Liver (tissue), 9 donors: Measurements from ENCODE around the gene DPF3. TPM values are rescaled to one million over a fixed set of nuclear protein-coding genes. Genes with fewer than 3 reads are reported as not detected.

ENCODE experiments used
- DNase-seq: peaks from one replicate; pipeline ENCODE4 v3.0.0-alpha.2; 2017; ENCODE audit warnings: low spot score
- H3K27ac ChIP-seq, 2 donors: one replicate each; pipeline ENCODE4 v1.7.0; 2013; ENCODE audit warnings: inconsistent platforms in 2 of 2, low read length in 2 of 2, control low read depth in 1 of 2, low read depth in 1 of 2, mild to moderate bottlenecking in 1 of 2
- H3K27me3 ChIP-seq, 4 donors: one replicate each; pipeline versions ENCODE4 v1.6.1 to v1.7.0; 2013; ENCODE audit warnings: low read length in 3 of 4, inconsistent platforms in 1 of 4, mild to moderate bottlenecking in 1 of 4, moderate library complexity in 1 of 4; ENCODE audit not compliant: control insufficient read depth in 4 of 4, insufficient read depth in 4 of 4
- H3K36me3 ChIP-seq, 4 donors: one replicate each; pipeline versions ENCODE4 v1.6.1 to v1.7.0; 2013; ENCODE audit warnings: low read length in 3 of 4, mild to moderate bottlenecking in 3 of 4, low read depth in 1 of 4, moderate library complexity in 1 of 4; ENCODE audit not compliant: control insufficient read depth in 4 of 4, insufficient read depth in 3 of 4
- H3K4me1 ChIP-seq, 4 donors: one replicate each; pipeline versions ENCODE4 v1.6.1 to v1.7.0; 2013; ENCODE audit warnings: low read length in 3 of 4, mild to moderate bottlenecking in 3 of 4, moderate library complexity in 1 of 4; ENCODE audit not compliant: control insufficient read depth in 4 of 4, insufficient read depth in 4 of 4
- H3K4me3 ChIP-seq, 3 donors: one replicate each; pipeline versions ENCODE4 v1.6.1 to v1.7.0; 2013; ENCODE audit warnings: low read length in 3 of 3, control low read depth in 1 of 3, low read depth in 1 of 3, mild to moderate bottlenecking in 1 of 3
- H3K9ac ChIP-seq, 2 donors: one replicate each; pipeline ENCODE4 v1.7.0; 2013; ENCODE audit warnings: low read length in 2 of 2, mild to moderate bottlenecking in 2 of 2, moderate library complexity in 2 of 2, control low read depth in 1 of 2, low read depth in 1 of 2
- H3K9me3 ChIP-seq, 4 donors: one replicate each; pipeline versions ENCODE4 v1.6.1 to v1.7.0; 2013; ENCODE audit warnings: low read length in 3 of 4; ENCODE audit not compliant: control insufficient read depth in 4 of 4
- ATF3 ChIP-seq: IDR thresholded peaks from 2 replicates; pipeline ENCODE4 v1.6.1; 2016; ENCODE audit warnings: antibody characterized with exemption
- CTCF ChIP-seq: fragments of 150-350 bp; IDR thresholded peaks from 2 replicates; pipeline ENCODE4 v1.5.1; 2017; ENCODE audit warnings: improper control_type of control experiment, low read depth, low read length; ENCODE audit not compliant: missing input control
- EGR1 ChIP-seq, 2 donors: IDR thresholded peaks; 2 replicates each; pipeline ENCODE4 v1.6.1; 2016 to 2018; ENCODE audit warnings: antibody characterized with exemption in 2 of 2, low read depth in 2 of 2
- FOXA2 ChIP-seq: IDR thresholded peaks from 2 replicates; pipeline ENCODE4 v1.6.1; 2016; ENCODE audit warnings: antibody characterized with exemption
- GABPA ChIP-seq, 2 donors: IDR thresholded peaks in 1 of 2; conservative IDR thresholded peaks in 1 of 2; 2 replicates each; pipeline ENCODE4 v1.6.1; 2016; ENCODE audit warnings: antibody characterized with exemption in 2 of 2, mild to moderate bottlenecking in 1 of 2, moderate library complexity in 1 of 2
- HNF4A ChIP-seq, 2 donors: conservative IDR thresholded peaks; 2 replicates each; pipeline ENCODE4 v1.6.1; 2016; ENCODE audit warnings: antibody characterized with exemption in 2 of 2, mild to moderate bottlenecking in 2 of 2
- HNF4G ChIP-seq: IDR thresholded peaks from 2 replicates; pipeline ENCODE4 v1.6.1; 2016; ENCODE audit warnings: antibody characterized with exemption
- JUND ChIP-seq, 2 donors: IDR thresholded peaks; 2 replicates each; pipeline ENCODE4 v1.6.1; 2016; ENCODE audit warnings: antibody characterized with exemption in 2 of 2
- NR2F2 ChIP-seq: IDR thresholded peaks from 2 replicates; pipeline ENCODE4 v1.6.1; 2016; ENCODE audit warnings: antibody characterized with exemption
- RAD21 ChIP-seq, 2 donors: IDR thresholded peaks; 2 replicates each; pipeline ENCODE4 v1.6.1; 2016; ENCODE audit warnings: antibody characterized with exemption in 2 of 2, mild to moderate bottlenecking in 2 of 2
- REST ChIP-seq: IDR thresholded peaks from 2 replicates; pipeline ENCODE4 v1.6.1; 2016; ENCODE audit warnings: antibody characterized with exemption, mild to moderate bottlenecking
- RXRA ChIP-seq, 2 donors: IDR thresholded peaks; 2 replicates each; pipeline ENCODE4 v1.6.1; 2017 to 2018; ENCODE audit warnings: antibody characterized with exemption in 2 of 2, mild to moderate bottlenecking in 1 of 2
- SP1 ChIP-seq: IDR thresholded peaks from 2 replicates; pipeline ENCODE4 v1.6.1; 2018; ENCODE audit warnings: antibody characterized with exemption, mild to moderate bottlenecking
- TAF1 ChIP-seq: conservative IDR thresholded peaks from 2 replicates; pipeline ENCODE4 v1.6.1; 2016; ENCODE audit warnings: antibody characterized with exemption, mild to moderate bottlenecking
- YY1 ChIP-seq: IDR thresholded peaks from 2 replicates; pipeline ENCODE4 v1.6.1; 2016; ENCODE audit warnings: antibody characterized with exemption, mild to moderate bottlenecking
- ZBTB33 ChIP-seq: IDR thresholded peaks from 2 replicates; pipeline ENCODE4 v1.6.1; 2016; ENCODE audit warnings: antibody characterized with exemption
- WGBS: extraction: QIAGEN DNeasy Blood & Tissue Kit; methylation state at CpG from one replicate; pipeline ENCODE4 v1.1.7; 2013; 5-methylcytosine and 5-hydroxymethylcytosine counted together
- polyA plus RNA-seq, 2 donors: library from polyadenylated mRNA; stranded (reverse) in 1 of 2; unstranded in 1 of 2; fragments of 200-250 nt in 1 of 2; fragments of >200 nt in 1 of 2; fragmentation: Nextera tagmentation in 1 of 2; extraction: Ambion mirVana in 1 of 2; gene quantifications; one replicate each; pipeline versions ENCODE4 v1.2.1 to v1.2.3, GENCODE V29; 2013 to 2015
- total RNA-seq, 2 donors: library from RNA; depleted of rRNA; stranded (reverse); fragments of >200 nt; gene quantifications; one replicate each; pipeline ENCODE4 v1.2.3, GENCODE V29; 2014
- donor health status: healthy.
- donor health status: healthy.
- donor health status: healthy.
- donor health status: healthy.
- donor health status: healthy.

The DPF3 gene
- total and polyA plus RNA-seq, 4 donors, result 1.1 to 23.2 (median 2.5) TPM

GRCh38 chr14:72839753-72840607, 53.9 kb downstream of the DPF3 start:
- DNase-seq, result no peak
- Histone ChIP-seq H3K9me3 (no peaks in the 10 kb centered on the region), H3K9ac (no peak overlapping the region), H3K4me3 (no peak overlapping the region), H3K4me1 (peaks cover 0 to 11% (median 5%) of the 10 kb centered on the region in 4 donors), H3K36me3 (no peaks in the 10 kb centered on the region), H3K27ac (peak overlapping the region in 1 of 2 donors; percentile 49), H3K27me3 (no peaks in the 10 kb centered on the region)
- TF ChIP-seq HNF4A (conservative IDR thresholded peaks at IDR 0.05), result peak; percentile 23 to 49
- TF ChIP-seq REST, result peak; percentile 25
- no peak for TF ChIP-seq JUND (IDR thresholded peaks at IDR 0.05)
- no peak for TF ChIP-seq NR2F2
- no peak for TF ChIP-seq EGR1 (IDR thresholded peaks at IDR 0.05; ENCODE audit: low read depth in 2 of 2)
- peak in 1 of 2 donors; percentile 35 for TF ChIP-seq RXRA (IDR thresholded peaks at IDR 0.05)
- no peak for TF ChIP-seq ZBTB33
- peak; percentile 15 for TF ChIP-seq YY1
- no peak for TF ChIP-seq SP1
- no peak for TF ChIP-seq FOXA2
- TF ChIP-seq GABPA (IDR thresholded peaks at IDR 0.05 in 1 of 2, conservative IDR thresholded peaks at IDR 0.05 in 1 of 2), result no peak
- no peak for TF ChIP-seq CTCF
- no peak for TF ChIP-seq HNF4G
- WGBS, result 71% methylated on average over 12 of the region's 12 CpGs

- Histone ChIP-seq H3K4me1 (peaks cover 0 to 11% (median 5%) of the 10 kb centered on the region in 4 donors), H3K9me3 (no peaks in the 10 kb centered on the region)
- TF ChIP-seq REST (no peak), ATF3 (no peak), TAF1 (no peak), RAD21 (IDR thresholded peaks at IDR 0.05) (no peak), RXRA (IDR thresholded peaks at IDR 0.05) (no peak), YY1 (no peak), ZBTB33 (no peak), EGR1 (IDR thresholded peaks at IDR 0.05; ENCODE audit: low read depth in 2 of 2) (no peak)
Observed at GRCh38 chr14:72839351-72839750, 54.5 kb downstream of the DPF3 start.

More at GRCh38 chr14:72839351-72839750, 54.5 kb downstream of the DPF3 start:
- no peaks in the 10 kb centered on the region for H3K27me3 ChIP-seq
- no peaks in the 10 kb centered on the region for H3K36me3 ChIP-seq
- no peak overlapping the region for H3K4me3 ChIP-seq
- 97% methylated on average over 12 of the region's 12 CpGs for WGBS
- H3K27ac ChIP-seq, result no peak overlapping the region
- no peak overlapping the region for H3K9ac ChIP-seq
- DNase-seq, result no peak
